Measurements from ENCODE around the gene BNC2. TPM values are rescaled to one million over a fixed set of nuclear protein-coding genes. Genes with fewer than 3 reads are reported as not detected.

Gene BNC2
- total RNA-seq, 2 experiments from 2014 or later, result not detected

DNA sequence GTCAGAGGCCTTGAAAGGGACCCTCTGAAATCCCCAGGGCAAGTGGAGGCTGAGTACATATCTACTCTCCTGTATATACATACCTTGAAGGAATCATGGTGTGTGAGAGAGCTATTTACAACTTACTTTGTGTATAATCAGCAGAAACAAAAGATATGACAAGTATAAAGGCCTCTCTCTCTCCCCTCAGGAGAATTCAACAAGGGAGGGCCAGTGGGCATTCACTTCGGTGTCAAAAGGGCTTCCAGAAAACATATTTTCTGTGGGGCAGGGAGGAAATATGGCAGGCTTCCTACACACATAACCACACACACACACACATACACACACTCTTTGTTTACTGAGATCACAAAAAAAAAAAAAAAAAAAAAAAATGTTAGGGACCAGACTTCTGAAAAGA, 181.7 kb downstream of the BNC2 start:
- H3K4me3 Mint-ChIP-seq, result no peak overlapping the region
- DNase-seq (no peak), ATAC-seq (ENCODE audit: poor library complexity) (no peak)
- intact Hi-C loops (cut with DNase I, micrococcal nuclease), result no loop called here
- peaks cover 3% of the 10 kb centered on the region for H3K9me3 Mint-ChIP-seq
- no peaks in the 10 kb centered on the region for H3K27me3 Mint-ChIP-seq
- H3K4me1 Mint-ChIP-seq (ENCODE audit: low read depth), result no peaks in the 10 kb centered on the region
- no peak overlapping the region for H3K27ac Mint-ChIP-seq
- no peaks in the 10 kb centered on the region for H3K36me3 ChIP-seq (ENCODE audit: insufficient read depth, low read length)
- ChIA-PET CTCF (no interaction called here), POLR2A (no interaction called here)
- H3K27me3 ChIP-seq (ENCODE audit: control insufficient read depth in 1 of 2, insufficient read depth in 2 of 2, low read length in 2 of 2), result no peaks in the 10 kb centered on the region
- TF ChIP-seq, protein P1, sequence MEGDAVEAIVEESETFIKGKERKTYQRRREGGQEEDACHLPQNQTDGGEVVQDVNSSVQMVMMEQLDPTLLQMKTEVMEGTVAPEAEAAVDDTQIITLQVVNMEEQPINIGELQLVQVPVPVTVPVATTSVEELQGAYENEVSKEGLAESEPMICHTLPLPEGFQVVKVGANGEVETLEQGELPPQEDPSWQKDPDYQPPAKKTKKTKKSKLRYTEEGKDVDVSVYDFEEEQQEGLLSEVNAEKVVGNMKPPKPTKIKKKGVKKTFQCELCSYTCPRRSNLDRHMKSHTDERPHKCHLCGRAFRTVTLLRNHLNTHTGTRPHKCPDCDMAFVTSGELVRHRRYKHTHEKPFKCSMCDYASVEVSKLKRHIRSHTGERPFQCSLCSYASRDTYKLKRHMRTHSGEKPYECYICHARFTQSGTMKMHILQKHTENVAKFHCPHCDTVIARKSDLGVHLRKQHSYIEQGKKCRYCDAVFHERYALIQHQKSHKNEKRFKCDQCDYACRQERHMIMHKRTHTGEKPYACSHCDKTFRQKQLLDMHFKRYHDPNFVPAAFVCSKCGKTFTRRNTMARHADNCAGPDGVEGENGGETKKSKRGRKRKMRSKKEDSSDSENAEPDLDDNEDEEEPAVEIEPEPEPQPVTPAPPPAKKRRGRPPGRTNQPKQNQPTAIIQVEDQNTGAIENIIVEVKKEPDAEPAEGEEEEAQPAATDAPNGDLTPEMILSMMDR (IDR thresholded peaks at IDR 0.05), result no peak
- H3K27ac ChIP-seq (ENCODE audit: low read depth in 1 of 2, low read length in 2 of 2), result no peak overlapping the region
- H3K4me1 ChIP-seq (ENCODE audit: insufficient read depth, low read length), result no peaks in the 10 kb centered on the region
- H3K4me3 ChIP-seq (ENCODE audit: low read length), result no peak overlapping the region
- H3K9me3 ChIP-seq (ENCODE audit: control insufficient read depth in 1 of 2, insufficient read depth in 1 of 2, low read length in 2 of 2), result peaks cover 0 to 3% of the 10 kb centered on the region in 2 experiments
- no peaks in the 10 kb centered on the region for H3K36me3 Mint-ChIP-seq (ENCODE audit: low read depth)

DNA sequence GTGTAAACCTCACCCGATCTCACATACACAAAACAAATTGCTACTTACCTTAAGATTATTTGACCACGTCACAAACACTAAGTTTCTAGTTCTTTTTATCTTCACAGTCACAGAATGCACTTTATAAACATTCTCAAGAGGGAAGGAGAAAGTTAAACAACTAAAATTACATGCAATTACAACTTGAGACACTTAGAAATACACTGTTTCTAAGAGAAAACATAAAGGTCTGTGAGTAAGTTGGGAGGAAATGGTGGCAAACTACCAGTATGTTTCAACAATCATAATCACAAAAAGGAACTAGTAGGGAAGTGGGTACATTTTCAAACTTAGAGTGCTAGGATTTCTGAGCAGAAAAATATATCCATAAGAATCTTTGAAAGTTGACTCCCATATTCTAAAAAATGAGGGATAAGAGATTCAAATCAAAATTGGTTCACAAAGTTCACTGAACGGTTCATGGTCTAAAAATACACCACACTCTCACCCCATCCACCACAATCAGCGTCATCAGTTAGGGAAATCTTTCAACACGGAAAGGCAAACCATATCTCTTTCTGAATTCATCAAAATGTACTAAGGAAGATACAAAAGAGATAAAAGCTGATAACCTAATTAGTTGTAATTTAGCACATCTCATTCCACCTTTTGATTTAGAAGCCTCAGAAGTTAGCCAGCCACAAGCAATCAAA, 182.6 kb downstream of the BNC2 start:
- intact Hi-C loops (cut with DNase I, micrococcal nuclease), result no loop called here
- peaks cover 0 to 3% of the 10 kb centered on the region in 2 experiments for H3K9me3 ChIP-seq (ENCODE audit: control insufficient read depth in 1 of 2, insufficient read depth in 1 of 2, low read length in 2 of 2)
- no peaks in the 10 kb centered on the region for H3K4me1 ChIP-seq (ENCODE audit: insufficient read depth, low read length)
- no peak overlapping the region for H3K27ac Mint-ChIP-seq
- no peaks in the 10 kb centered on the region for H3K27me3 ChIP-seq (ENCODE audit: control insufficient read depth in 1 of 2, insufficient read depth in 2 of 2, low read length in 2 of 2)
- H3K27me3 Mint-ChIP-seq, result no peaks in the 10 kb centered on the region
- no peaks in the 10 kb centered on the region for H3K4me1 Mint-ChIP-seq (ENCODE audit: low read depth)
- no peak overlapping the region for H3K4me3 Mint-ChIP-seq
- no peak for DNase-seq
- POLR2A ChIA-PET, result no interaction called here
- H3K27ac ChIP-seq (ENCODE audit: low read depth in 1 of 2, low read length in 2 of 2), result no peak overlapping the region
- H3K36me3 ChIP-seq (ENCODE audit: insufficient read depth, low read length), result no peaks in the 10 kb centered on the region
- H3K9me3 Mint-ChIP-seq, result peaks cover 5% of the 10 kb centered on the region
- no peak overlapping the region for H3K4me3 ChIP-seq (ENCODE audit: low read length)
- TF ChIP-seq, protein P1 (IDR thresholded peaks at IDR 0.05), result no peak
- CTCF ChIA-PET, result no interaction called here
- no peak for ATAC-seq (ENCODE audit: poor library complexity)
- H3K36me3 Mint-ChIP-seq (ENCODE audit: low read depth), result no peaks in the 10 kb centered on the region

DNA sequence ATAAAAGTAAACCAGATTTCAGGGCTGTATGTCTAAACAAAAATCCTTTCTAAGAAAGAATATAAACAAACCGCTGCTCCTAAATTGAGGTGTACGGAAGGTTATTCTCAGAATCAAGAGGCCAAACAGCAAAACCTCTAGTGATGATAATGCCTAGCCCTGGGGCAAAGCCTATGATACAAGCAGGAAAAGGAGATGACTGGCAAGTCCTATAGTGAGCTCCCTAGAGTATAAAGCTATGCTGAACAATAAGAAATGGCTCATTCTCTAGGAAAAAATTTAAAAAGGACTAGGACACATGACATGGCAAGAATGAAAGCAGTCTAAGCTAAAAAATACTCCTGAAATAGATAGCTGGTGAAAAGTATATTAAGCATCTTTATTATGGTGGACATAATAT, 187.1 kb downstream of the BNC2 start:
- DNase-seq (no peak), ATAC-seq (ENCODE audit: poor library complexity) (no peak)
- H3K4me3 Mint-ChIP-seq, result no peak overlapping the region
- TF ChIP-seq, protein P1 (IDR thresholded peaks at IDR 0.05), result no peak
- no peaks in the 10 kb centered on the region for H3K27me3 Mint-ChIP-seq
- Histone ChIP-seq H3K4me1 (ENCODE audit: insufficient read depth, low read length) (no peaks in the 10 kb centered on the region), H3K36me3 (ENCODE audit: insufficient read depth, low read length) (no peaks in the 10 kb centered on the region), H3K27ac (ENCODE audit: low read depth in 1 of 2, low read length in 2 of 2) (no peak overlapping the region), H3K4me3 (ENCODE audit: low read length) (no peak overlapping the region), H3K27me3 (ENCODE audit: control insufficient read depth in 1 of 2, insufficient read depth in 2 of 2, low read length in 2 of 2) (no peaks in the 10 kb centered on the region), H3K9me3 (ENCODE audit: control insufficient read depth in 1 of 2, insufficient read depth in 1 of 2, low read length in 2 of 2) (peaks cover 0 to 1% of the 10 kb centered on the region in 2 experiments)
- ChIA-PET POLR2A (no interaction called here), CTCF (no interaction called here)
- peaks cover 5% of the 10 kb centered on the region for H3K9me3 Mint-ChIP-seq
- H3K36me3 Mint-ChIP-seq (ENCODE audit: low read depth), result no peaks in the 10 kb centered on the region
- no peak overlapping the region for H3K27ac Mint-ChIP-seq
- H3K4me1 Mint-ChIP-seq (ENCODE audit: low read depth), result no peaks in the 10 kb centered on the region
- intact Hi-C loops (cut with DNase I, micrococcal nuclease), result no loop called here
